Breast epithelium (tissue), 4 donors: ENCODE data around the gene DCHS2. TPM values are rescaled to one million over a fixed set of nuclear protein-coding genes. Genes with fewer than 3 reads are reported as not detected.

ENCODE experiments used
- DNase-seq, 2 donors: peaks; one replicate each; pipeline ENCODE4 v3.0.0-alpha.2; 2019; ENCODE audit warnings: low spot score in 2 of 2
- H3K27ac ChIP-seq, 2 donors: fragments of 200-600 bp; sonication (generic) in 1 of 2; one replicate each; pipeline ENCODE4 v1.5.1; 2016 to 2019; ENCODE audit warnings: mild to moderate bottlenecking in 1 of 2
- H3K27me3 ChIP-seq, 2 donors: fragments of 200-600 bp; sonication (generic) in 1 of 2; one replicate each; pipeline versions ENCODE4 v1.5.1 to v1.6.0; 2017 to 2019; ENCODE audit warnings: control low read depth in 1 of 2, mild to moderate bottlenecking in 1 of 2
- H3K36me3 ChIP-seq: fragments of 200-600 bp; one replicate; pipeline ENCODE4 v1.5.1; 2019
- H3K4me1 ChIP-seq, 2 donors: fragments of 200-600 bp; sonication (generic); one replicate each; pipeline ENCODE4 v1.5.1; 2016 to 2019; ENCODE audit warnings: control low read depth in 1 of 2
- H3K4me3 ChIP-seq, 3 donors: fragments of 200-600 bp; sonication (generic); 1 replicate in 2 of 3; 2 replicates in 1 of 3; pipeline ENCODE4 v1.5.1; 2016 to 2019; ENCODE audit warnings: mild to moderate bottlenecking in 3 of 3, moderate library complexity in 2 of 3
- H3K9me3 ChIP-seq, 2 donors: fragments of 200-600 bp; sonication (generic) in 1 of 2; one replicate each; pipeline ENCODE4 v1.5.1; 2016 to 2019; ENCODE audit warnings: control low read depth in 1 of 2
- CTCF ChIP-seq, 3 donors: fragments of 450-650 bp; IDR thresholded peaks; one replicate each; pipeline ENCODE4 v1.5.1; 2016 to 2017; ENCODE audit warnings: antibody characterized with exemption in 3 of 3, mild to moderate bottlenecking in 3 of 3, moderate library complexity in 3 of 3
- POLR2A ChIP-seq: fragments of 450-650 bp; IDR thresholded peaks from one replicate; pipeline ENCODE4 v1.6.1; 2016; ENCODE audit warnings: antibody characterized with exemption, mild to moderate bottlenecking, moderate library complexity
- POLR2AphosphoS5 ChIP-seq, 3 donors: sonication (generic); formaldehyde crosslinking; IDR thresholded peaks; one replicate each; pipeline ENCODE4 v1.6.1; 2017; ENCODE audit warnings: antibody characterized with exemption in 3 of 3
- intact Hi-C: fragments of 100-400 bp; cut with DNase I; formaldehyde crosslinking; loops from one replicate; pipeline ENCODE4 v1.15.1; 2023; ENCODE audit warnings: low total_unique reads
- total RNA-seq, 3 donors: library from RNA; depleted of rRNA; stranded (reverse); fragments of >200 nt; gene quantifications; one replicate each; pipeline ENCODE4 v1.1.0, GENCODE V29; 2016

The DCHS2 gene
- total RNA-seq, 3 donors from 2014 or later, result 2.8 to 5.2 TPM; not detected in 1

- TF ChIP-seq POLR2A (no peak), CTCF (IDR thresholded peaks at IDR 0.05) (no peak), POLR2AphosphoS5 (IDR thresholded peaks at IDR 0.05) (no peak)
- intact Hi-C loops, result no loop called here
- Histone ChIP-seq H3K4me1 (no peaks in the 10 kb centered on the region), H3K27me3 (no peaks in the 10 kb centered on the region), H3K36me3 (no peaks in the 10 kb centered on the region), H3K9me3 (no peaks in the 10 kb centered on the region), H3K4me3 (no peak overlapping the region), H3K27ac (no peak overlapping the region)
- DNase-seq, result no peak
These were observed 55.7 kb downstream of the DCHS2 start for GRCh38 chr4:154435895-154436294.

- intact Hi-C loops, result no loop called here
- DNase-seq, result no peak
- H3K4me3 ChIP-seq, result no peak overlapping the region
- no peak overlapping the region for H3K27ac ChIP-seq
- no peaks in the 10 kb centered on the region for H3K27me3 ChIP-seq
- H3K4me1 ChIP-seq, result no peaks in the 10 kb centered on the region
- H3K9me3 ChIP-seq, result no peaks in the 10 kb centered on the region
- no peaks in the 10 kb centered on the region for H3K36me3 ChIP-seq
- TF ChIP-seq POLR2A (no peak), POLR2AphosphoS5 (IDR thresholded peaks at IDR 0.05) (no peak), CTCF (IDR thresholded peaks at IDR 0.05) (no peak)
These were observed 58.1 kb downstream of the DCHS2 start for GRCh38 chr4:154433543-154433942.

GRCh38 chr4:154429176-154429575, 62.4 kb downstream of the DCHS2 start:
- Histone ChIP-seq H3K4me1 (no peaks in the 10 kb centered on the region), H3K27ac (no peak overlapping the region), H3K4me3 (no peak overlapping the region), H3K36me3 (no peaks in the 10 kb centered on the region), H3K27me3 (no peaks in the 10 kb centered on the region), H3K9me3 (no peaks in the 10 kb centered on the region)
- DNase-seq, result no peak
- TF ChIP-seq POLR2A (no peak), CTCF (IDR thresholded peaks at IDR 0.05) (no peak), POLR2AphosphoS5 (IDR thresholded peaks at IDR 0.05) (no peak)
- intact Hi-C loops, result no loop called here

GRCh38 chr4:154427149-154427548, 64.5 kb downstream of the DCHS2 start:
- intact Hi-C loops, result no loop called here
- H3K27me3 ChIP-seq, result no peaks in the 10 kb centered on the region
- DNase-seq, result no peak
- no peaks in the 10 kb centered on the region for H3K36me3 ChIP-seq
- no peak for TF ChIP-seq POLR2AphosphoS5 (IDR thresholded peaks at IDR 0.05)
- TF ChIP-seq CTCF (IDR thresholded peaks at IDR 0.05), result no peak
- TF ChIP-seq POLR2A, result no peak
- H3K9me3 ChIP-seq, result no peaks in the 10 kb centered on the region
- no peak overlapping the region for H3K27ac ChIP-seq
- H3K4me1 ChIP-seq, result no peaks in the 10 kb centered on the region
- no peak overlapping the region for H3K4me3 ChIP-seq

- no peak overlapping the region for H3K27ac ChIP-seq
- intact Hi-C loops, result no loop called here
- no peak overlapping the region for H3K4me3 ChIP-seq
- no peak for TF ChIP-seq POLR2AphosphoS5 (IDR thresholded peaks at IDR 0.05)
- H3K27me3 ChIP-seq, result no peaks in the 10 kb centered on the region
- no peaks in the 10 kb centered on the region for H3K4me1 ChIP-seq
- no peak for DNase-seq
- no peaks in the 10 kb centered on the region for H3K36me3 ChIP-seq
- no peaks in the 10 kb centered on the region for H3K9me3 ChIP-seq
These were observed 66.1 kb downstream of the DCHS2 start for GRCh38 chr4:154425514-154425913.
